HepG2 (cell line): ENCODE results near the gene FOXA3. TPM values are rescaled to one million over a fixed set of nuclear protein-coding genes. Genes with fewer than 3 reads are reported as not detected.
A peak's percentile ranks its signal among the peaks of the same experiment; 100 is the strongest.

Experiments
- KLF12 ChIP-seq: sonication (generic); formaldehyde crosslinking; IDR thresholded peaks from 2 replicates; pipeline ENCODE4 v1.4.0; 2020; ENCODE audit warnings: missing genetic modification reagents, borderline replicate concordance
- MXD3 ChIP-seq: IDR thresholded peaks from 2 replicates; pipeline ENCODE4 v1.6.1; 2016; ENCODE audit warnings: mild to moderate bottlenecking, missing biosample characterization, missing genetic modification reagents
- MXI1 ChIP-seq: IDR thresholded peaks from 3 replicates; pipeline ENCODE4 v1.6.1; 2012; ENCODE audit warnings: low read depth, low read length, inconsistent platforms, borderline replicate concordance
- NFIC ChIP-seq: IDR thresholded peaks from 2 replicates; pipeline ENCODE4 v1.6.1; 2012; ENCODE audit warnings: mild to moderate bottlenecking, low read length, inconsistent platforms
- RCOR2 ChIP-seq: IDR thresholded peaks from 2 replicates; pipeline ENCODE4 v1.6.1; 2016; ENCODE audit warnings: missing biosample characterization, missing genetic modification reagents
- SMAD9 ChIP-seq: sonication (generic); formaldehyde crosslinking; IDR thresholded peaks from 2 replicates; pipeline ENCODE4 v1.5.1; 2020; ENCODE audit warnings: mild to moderate bottlenecking, missing genetic modification reagents
- SP1 ChIP-seq, 2 experiments: fragments of 450-650 bp in 1 of 2; sonication (generic) in 1 of 2; formaldehyde crosslinking in 1 of 2; IDR thresholded peaks; 2 replicates each; pipeline versions ENCODE4 v1.4.0 to v1.6.1; 2016 to 2020; ENCODE audit warnings: missing genetic modification reagents in 1 of 2
- SSRP1 ChIP-seq: IDR thresholded peaks from 2 replicates; pipeline ENCODE4 v1.6.1; 2016; ENCODE audit warnings: control low read depth
- TAF1 ChIP-seq: sonication (generic); formaldehyde crosslinking; IDR thresholded peaks from 2 replicates; pipeline ENCODE4 v1.4.0; 2020; ENCODE audit warnings: missing genetic modification reagents
- THAP9 ChIP-seq: sonication (generic); formaldehyde crosslinking; IDR thresholded peaks from 2 replicates; pipeline ENCODE4; 2020; ENCODE audit warnings: missing genetic modification reagents, mild to moderate bottlenecking, borderline replicate concordance
- UBTF ChIP-seq: sonication (generic); formaldehyde crosslinking; IDR thresholded peaks from 2 replicates; pipeline ENCODE4 v1.4.0; 2020; ENCODE audit warnings: mild to moderate bottlenecking, missing genetic modification reagents
- WIZ ChIP-seq: sonication (generic); formaldehyde crosslinking; IDR thresholded peaks from 2 replicates; pipeline ENCODE4 v1.5.1; 2020; ENCODE audit warnings: mild to moderate bottlenecking, missing genetic modification reagents
- ZNF460 ChIP-seq: sonication (generic); formaldehyde crosslinking; IDR thresholded peaks from 2 replicates; pipeline ENCODE4 v1.5.1; 2020; ENCODE audit warnings: missing genetic modification reagents, mild to moderate bottlenecking, borderline replicate concordance
- ZNF556 ChIP-seq: sonication (generic); formaldehyde crosslinking; IDR thresholded peaks from 2 replicates; pipeline ENCODE4 v1.4.0; 2020; ENCODE audit warnings: mild to moderate bottlenecking, missing genetic modification reagents, borderline replicate concordance
- polyA plus RNA-seq, 8 experiments: library from polyadenylated mRNA; depleted of rRNA in 3 of 8; stranded (reverse) in 7 of 8; unstranded in 1 of 8; fragments of >200 nt; fragmentation: Illumina TruSeq in 4 of 8; extraction: Trizol in 4 of 8; gene quantifications; 2 replicates each; pipeline versions ENCODE4 v1.2.1 to v1.2.3, GENCODE V29; 2011 to 2016; ENCODE audit warnings: low read depth in 4 of 8, missing spikeins in 1 of 8, mixed read lengths in 1 of 8; ENCODE audit not compliant: insufficient read depth in 1 of 8
- total RNA-seq, 5 experiments: library from RNA; depleted of rRNA; stranded (reverse); fragments of >200 nt; fragmentation: Illumina TruSeq; extraction: Trizol; gene quantifications; 2 replicates each; pipeline ENCODE4 v1.2.3, GENCODE V29; 2016; ENCODE audit warnings: low read depth in 1 of 5
- TF ChIP-seq, protein P1 (sequence below), 2 experiments: sonication (generic) in 1 of 2; formaldehyde crosslinking in 1 of 2; IDR thresholded peaks; 2 replicates each; pipeline versions ENCODE4 v1.4.0 to v1.6.1; 2016 to 2020; ENCODE audit warnings: borderline replicate concordance in 1 of 2, low read depth in 1 of 2, mild to moderate bottlenecking in 1 of 2, missing genetic modification reagents in 1 of 2
- TF ChIP-seq, protein P2 (sequence below): IDR thresholded peaks from 2 replicates; pipeline ENCODE4 v1.6.1; 2016; ENCODE audit warnings: mild to moderate bottlenecking

FOXA3 gene
- total and polyA plus RNA-seq, 2 of the 13 experiments (the other 11 are each of a cell fraction or from before 2014, with no cell fraction given) = 29.8 to 47.6 TPM

- TF ChIP-seq UBTF (CRISPR knock-in tag) = no peak
- no peak for TF ChIP-seq ZNF460
- TF ChIP-seq MXI1 = no peak
- no peak for TF ChIP-seq SP1 (IDR thresholded peaks at IDR 0.05)
- no peak; the same call in 1 of the 2 replicates for TF ChIP-seq SP1 (CRISPR knock-in tag; IDR thresholded peaks at IDR 0.05)
- peak; percentile 48; the same call in 1 of the 2 replicates for TF ChIP-seq THAP9 (CRISPR knock-in tag)
- 0 out of 2 replicates have a peak, but pooled peaks have one; percentile 38 for TF ChIP-seq SMAD9 (CRISPR knock-in tag)
- no peak for TF ChIP-seq WIZ
- TF ChIP-seq MXD3 (CRISPR knock-in tag) = no peak
- no peak for TF ChIP-seq NFIC
- no peak for TF ChIP-seq ZNF556 (CRISPR knock-in tag)
- TF ChIP-seq KLF12 (CRISPR knock-in tag) = no peak
- TF ChIP-seq RCOR2 (CRISPR knock-in tag) = no peak
- no peak for TF ChIP-seq SSRP1
- TF ChIP-seq, protein P1, sequence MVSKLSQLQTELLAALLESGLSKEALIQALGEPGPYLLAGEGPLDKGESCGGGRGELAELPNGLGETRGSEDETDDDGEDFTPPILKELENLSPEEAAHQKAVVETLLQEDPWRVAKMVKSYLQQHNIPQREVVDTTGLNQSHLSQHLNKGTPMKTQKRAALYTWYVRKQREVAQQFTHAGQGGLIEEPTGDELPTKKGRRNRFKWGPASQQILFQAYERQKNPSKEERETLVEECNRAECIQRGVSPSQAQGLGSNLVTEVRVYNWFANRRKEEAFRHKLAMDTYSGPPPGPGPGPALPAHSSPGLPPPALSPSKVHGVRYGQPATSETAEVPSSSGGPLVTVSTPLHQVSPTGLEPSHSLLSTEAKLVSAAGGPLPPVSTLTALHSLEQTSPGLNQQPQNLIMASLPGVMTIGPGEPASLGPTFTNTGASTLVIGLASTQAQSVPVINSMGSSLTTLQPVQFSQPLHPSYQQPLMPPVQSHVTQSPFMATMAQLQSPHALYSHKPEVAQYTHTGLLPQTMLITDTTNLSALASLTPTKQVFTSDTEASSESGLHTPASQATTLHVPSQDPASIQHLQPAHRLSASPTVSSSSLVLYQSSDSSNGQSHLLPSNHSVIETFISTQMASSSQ (IDR thresholded peaks at IDR 0.05; ENCODE audit: low read depth) = no peak
- TF ChIP-seq, protein P1 (CRISPR knock-in tag; IDR thresholded peaks at IDR 0.05; ENCODE audit: borderline replicate concordance) = no peak
- 0 out of 2 replicates have a peak, but pooled peaks have one; percentile 46 for TF ChIP-seq TAF1
- TF ChIP-seq, protein P2, sequence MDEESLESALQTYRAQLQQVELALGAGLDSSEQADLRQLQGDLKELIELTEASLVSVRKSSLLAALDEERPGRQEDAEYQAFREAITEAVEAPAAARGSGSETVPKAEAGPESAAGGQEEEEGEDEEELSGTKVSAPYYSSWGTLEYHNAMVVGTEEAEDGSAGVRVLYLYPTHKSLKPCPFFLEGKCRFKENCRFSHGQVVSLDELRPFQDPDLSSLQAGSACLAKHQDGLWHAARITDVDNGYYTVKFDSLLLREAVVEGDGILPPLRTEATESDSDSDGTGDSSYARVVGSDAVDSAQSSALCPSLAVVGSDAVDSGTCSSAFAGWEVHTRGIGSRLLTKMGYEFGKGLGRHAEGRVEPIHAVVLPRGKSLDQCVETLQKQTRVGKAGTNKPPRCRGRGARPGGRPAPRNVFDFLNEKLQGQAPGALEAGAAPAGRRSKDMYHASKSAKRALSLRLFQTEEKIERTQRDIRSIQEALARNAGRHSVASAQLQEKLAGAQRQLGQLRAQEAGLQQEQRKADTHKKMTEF (CRISPR knock-in tag) = no peak
These were observed 38.8 kb downstream of the FOXA3 start (continued) for GRCh38 chr19:45902651-45903625.
